D721Med (cell line): ENCODE measurements around the gene PHC1.

Experiments used
- DNase-seq: peaks from one replicate; pipeline ENCODE4 v3.0.0; 2011; ENCODE audit warnings: low spot score; ENCODE audit not compliant: insufficient read length
- FAIRE-seq: peaks from 2 replicates; lab custom pipeline; 2011; peaks lifted over from hg19 to GRCh38; lab: Jason Lieb, UNC
- CTCF ChIP-seq: IDR thresholded peaks from 2 replicates; pipeline ENCODE4 v1.5.1; 2012; ENCODE audit warnings: mild to moderate bottlenecking, control low read depth; ENCODE audit not compliant: insufficient read depth; ENCODE audit errors: missing control alignments

Gene PHC1

GRCh38 chr12:8907513-8907912, 6.8 kb upstream of the PHC1 start:
- FAIRE-seq: no peak
- DNase-seq: no peak
- no peak for TF ChIP-seq CTCF

- DNase-seq: no peak
- FAIRE-seq: no peak
- no peak for TF ChIP-seq CTCF
Measured at GRCh38 chr12:8909752-8910151, 4.6 kb upstream of the PHC1 start.

- TF ChIP-seq CTCF: no peak
- FAIRE-seq (no peak), DNase-seq (no peak)
Measured at GRCh38 chr12:8911606-8912268, 2.6 kb upstream of the PHC1 start.

GRCh38 chr12:8912914-8913313, 1.4 kb upstream of the PHC1 start:
- TF ChIP-seq CTCF: no peak
- DNase-seq (no peak), FAIRE-seq (no peak)

GRCh38 chr12:8913702-8914032, 642 bp upstream of the PHC1 start:
- peak; percentile 75 for FAIRE-seq
- no peak for TF ChIP-seq CTCF
- no peak for DNase-seq

GRCh38 chr12:8914716-8915526, 612 bp downstream of the PHC1 start:
- DNase-seq: no peak
- TF ChIP-seq CTCF: no peak
- no peak for FAIRE-seq

- no peak for TF ChIP-seq CTCF
- no peak for FAIRE-seq
- no peak for DNase-seq
Measured at GRCh38 chr12:8916154-8916553, 1.8 kb downstream of the PHC1 start.
